ENCODE measurements around the gene MATR3.

DNA sequence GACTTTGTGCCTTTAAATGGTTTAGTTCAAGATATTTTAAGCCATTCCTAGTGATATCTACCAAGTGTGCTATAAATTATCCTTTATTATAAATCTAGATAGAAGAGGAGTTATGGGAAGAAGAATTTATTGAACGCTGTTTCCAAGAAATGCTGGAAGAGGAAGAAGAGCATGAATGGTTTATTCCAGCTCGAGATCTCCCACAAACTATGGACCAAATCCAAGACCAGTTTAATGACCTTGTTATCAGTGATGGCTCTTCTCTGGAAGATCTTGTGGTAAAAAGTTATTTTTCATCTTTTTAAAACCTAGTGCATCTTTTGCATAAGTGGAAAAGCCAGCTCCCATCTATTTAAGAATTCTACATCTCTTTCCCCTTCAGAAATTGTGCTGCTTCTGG is 70.9 kb downstream of the MATR3 start:
- TF ChIP-seq CTCF (IDR thresholded peaks at IDR 0.05) (no peak), POLR2A (IDR thresholded peaks at IDR 0.05) (no peak)

Data from thyroid gland (tissue), 4 donors.